Activated T-cell treated with anti-CD3 and anti-CD28 coated beads, Interleukin-2, amount 50 U/mL, for 48 hours (primary cell): Measurements from ENCODE around the gene TRIM69.
"Not testable (repeated sequence)": the region's sequence is repeated elsewhere in the genome, so short reads cannot be mapped to it uniquely, and the experiment has no call there.

Experiments
- DNase-seq, 2 experiments: peaks; one replicate each; pipeline ENCODE4 v3.0.0-alpha.2; 2020

Gene TRIM69

GRCh38 chr15:44716983-44717602, 19.2 kb upstream of the TRIM69 start:
- DNase-seq = no peak

DNA sequence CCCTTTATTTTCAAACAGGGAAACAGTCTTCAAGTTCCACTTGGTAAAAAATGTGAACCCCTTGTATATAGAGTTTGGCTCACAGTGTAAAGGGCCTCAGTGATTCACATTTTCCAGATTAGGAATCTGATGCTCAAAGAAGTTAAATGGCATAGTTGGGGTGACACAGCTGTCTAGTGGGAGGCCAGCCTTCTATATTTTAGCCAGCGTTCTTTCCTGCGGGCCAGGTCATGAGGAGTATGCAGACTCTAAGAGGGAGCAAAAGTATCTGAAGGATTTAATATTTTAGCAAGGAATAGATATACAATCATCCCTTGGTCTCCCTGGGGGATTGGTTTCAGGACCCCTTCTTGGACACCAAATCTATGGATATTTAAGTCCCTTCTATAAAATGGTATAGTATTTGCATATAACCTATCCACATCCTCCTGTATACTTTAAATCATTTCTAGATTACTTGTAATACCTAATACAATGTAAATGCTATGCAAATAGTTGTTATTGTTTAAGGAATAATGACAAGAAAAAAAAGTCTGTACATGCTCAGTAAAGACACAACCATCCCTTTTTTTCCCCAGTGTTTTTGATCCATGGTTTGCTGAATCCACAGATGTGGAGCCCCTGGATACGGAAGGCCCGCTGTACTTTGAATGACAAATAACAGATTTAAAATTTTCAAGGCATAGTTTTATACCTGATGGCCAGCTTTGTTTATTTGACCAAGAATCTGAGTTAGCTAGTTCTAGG, 18.0 kb upstream of the TRIM69 start:
- no peak for DNase-seq

GRCh38 chr15:44718927-44719292, 17.4 kb upstream of the TRIM69 start:
- DNase-seq = no peak

DNA sequence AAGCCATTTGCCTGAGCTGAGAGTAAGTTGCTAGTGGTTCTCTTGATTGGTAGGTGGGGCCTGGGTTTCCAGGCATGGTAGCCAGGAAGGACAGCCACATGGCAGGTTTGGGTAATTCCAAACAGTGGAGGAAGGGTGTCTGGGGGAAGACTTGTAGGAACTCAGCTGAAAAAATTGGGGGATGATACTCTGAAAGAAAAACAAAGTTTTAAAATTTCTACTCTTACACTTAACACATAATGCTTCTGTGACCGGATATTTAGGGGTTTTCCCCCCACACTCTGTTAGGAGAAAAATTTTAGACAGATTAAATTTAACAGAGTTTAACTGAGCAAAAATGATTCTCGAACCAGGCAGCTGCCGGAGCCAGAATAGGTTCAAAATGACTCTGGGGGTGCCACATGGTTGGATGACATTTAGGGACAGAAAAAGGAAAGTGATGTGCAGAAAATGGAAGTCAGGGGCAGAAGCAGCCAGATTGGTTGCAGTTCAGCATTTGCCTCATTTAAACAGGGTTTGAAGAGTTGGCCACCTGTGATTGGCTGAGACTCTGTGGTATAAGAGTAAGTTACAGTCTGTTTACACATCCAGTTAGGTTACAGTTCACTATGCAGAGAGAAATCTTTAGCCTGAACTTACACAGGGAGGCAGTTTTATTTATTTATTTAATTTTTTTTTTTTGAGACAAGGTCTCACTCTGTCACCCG, 16.9 kb upstream of the TRIM69 start:
- peak; percentile 79 to 82 for DNase-seq

- peak; percentile 65 to 68 for DNase-seq
These were observed 16.3 kb upstream of the TRIM69 start for GRCh38 chr15:44720000-44720435.

GRCh38 chr15:44720460-44721176, 15.7 kb upstream of the TRIM69 start:
- DNase-seq = peak in 1 of 2 experiments; percentile 52

GRCh38 chr15:44722011-44722410, 14.3 kb upstream of the TRIM69 start:
- DNase-seq = no peak

- peak in 1 of 2 experiments; percentile 37 for DNase-seq
These were observed 10.2 kb upstream of the TRIM69 start for GRCh38 chr15:44726136-44726535.

DNA sequence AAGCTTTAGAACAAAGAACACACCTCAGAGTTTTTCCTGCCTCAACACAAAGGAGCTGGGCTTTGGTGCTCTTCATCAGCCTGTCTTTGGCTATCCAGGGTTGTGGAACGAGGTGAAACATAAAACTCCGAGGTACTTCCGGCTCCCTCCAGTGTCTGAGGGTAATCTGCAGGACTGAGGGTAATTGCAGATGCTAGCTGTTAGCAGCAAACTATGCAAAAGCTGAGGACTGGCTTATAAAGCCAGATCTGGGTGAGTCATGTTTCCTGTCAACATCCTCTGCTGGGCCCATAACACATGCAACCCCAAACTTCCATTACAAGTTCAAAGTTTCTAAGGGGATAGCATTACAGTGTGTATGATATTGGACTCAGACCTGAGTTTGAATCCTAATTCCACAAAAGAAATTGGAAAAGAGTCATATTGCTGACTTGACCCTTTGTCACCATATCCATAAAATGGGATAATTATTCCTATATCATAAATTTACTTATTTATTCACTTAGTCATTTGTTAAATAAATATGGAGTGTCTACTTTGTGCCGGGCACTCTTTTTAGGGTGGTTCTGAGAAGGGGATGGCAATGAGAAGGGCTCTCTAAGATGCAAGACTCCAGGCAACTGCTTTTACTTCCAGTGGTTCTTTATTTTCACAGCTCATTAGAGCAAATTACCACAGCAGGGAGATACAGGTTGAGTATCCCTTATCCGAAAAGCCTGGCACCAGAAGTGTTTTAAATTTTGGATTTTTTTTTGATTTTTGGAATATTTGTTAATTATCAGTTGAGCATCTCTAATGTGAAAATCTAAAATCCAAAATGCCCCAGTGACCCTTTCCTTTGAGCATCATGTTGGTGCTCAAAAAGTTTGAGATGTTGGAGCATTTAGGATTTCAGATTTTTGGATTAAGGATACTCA, 9.5 kb upstream of the TRIM69 start:
- peak; percentile 68 to 76 for DNase-seq

GRCh38 chr15:44727485-44728231, 8.7 kb upstream of the TRIM69 start:
- DNase-seq = peak in 1 of 2 experiments; percentile 48

GRCh38 chr15:44728232-44728575, 8.1 kb upstream of the TRIM69 start:
- DNase-seq = not testable (repeated sequence)

DNA sequence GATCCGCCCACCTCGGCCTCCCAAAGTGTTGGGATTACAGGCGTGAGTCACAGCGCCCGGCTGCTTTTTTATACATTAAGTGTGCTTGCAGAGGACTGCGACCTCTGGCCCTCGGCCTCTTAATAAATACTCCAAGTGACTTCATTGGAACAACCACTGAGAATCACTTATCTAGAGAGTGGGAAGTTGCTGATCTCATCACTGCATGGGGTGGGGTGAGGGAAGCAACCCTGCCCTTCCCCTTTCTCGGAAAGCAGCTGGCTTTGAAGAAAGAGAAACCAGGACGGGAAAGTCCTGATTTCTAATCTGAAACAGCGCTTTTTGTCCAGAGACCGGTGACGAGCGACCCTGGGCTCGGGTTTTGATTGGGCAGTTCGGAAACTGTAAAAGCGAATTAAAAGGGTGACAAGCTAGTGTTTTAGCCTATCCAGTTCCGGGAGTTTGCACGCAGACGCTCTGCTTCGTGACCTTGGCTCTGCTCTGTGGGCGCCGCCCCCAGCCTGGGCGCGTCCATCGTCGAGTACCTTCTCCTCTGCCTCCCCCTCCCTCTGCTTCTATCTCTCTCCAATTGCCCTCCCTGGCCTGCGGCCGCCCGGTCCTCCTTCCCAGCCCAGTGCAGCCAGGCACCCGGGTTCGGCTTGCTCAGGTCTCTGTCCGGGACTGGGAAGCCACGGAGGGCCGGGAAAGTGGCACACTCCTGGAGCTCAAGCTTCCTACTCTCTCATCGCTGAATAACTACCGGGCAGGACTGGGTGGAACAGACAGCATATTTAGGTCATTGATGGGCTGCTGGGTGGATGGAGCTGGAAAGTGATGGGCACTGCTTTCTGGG, 7.5 kb upstream of the TRIM69 start:
- peak; percentile 97 to 98 for DNase-seq

GRCh38 chr15:44729408-44730127, 6.8 kb upstream of the TRIM69 start:
- no peak for DNase-seq

- no peak for DNase-seq
These were observed 1.4 kb upstream of the TRIM69 start for GRCh38 chr15:44734839-44735481.

GRCh38 chr15:44735482-44736180, 697 bp upstream of the TRIM69 start:
- DNase-seq = peak; percentile 68 to 71

- DNase-seq = no peak
These were observed 2.1 kb downstream of the TRIM69 start for GRCh38 chr15:44738340-44738984.

DNA sequence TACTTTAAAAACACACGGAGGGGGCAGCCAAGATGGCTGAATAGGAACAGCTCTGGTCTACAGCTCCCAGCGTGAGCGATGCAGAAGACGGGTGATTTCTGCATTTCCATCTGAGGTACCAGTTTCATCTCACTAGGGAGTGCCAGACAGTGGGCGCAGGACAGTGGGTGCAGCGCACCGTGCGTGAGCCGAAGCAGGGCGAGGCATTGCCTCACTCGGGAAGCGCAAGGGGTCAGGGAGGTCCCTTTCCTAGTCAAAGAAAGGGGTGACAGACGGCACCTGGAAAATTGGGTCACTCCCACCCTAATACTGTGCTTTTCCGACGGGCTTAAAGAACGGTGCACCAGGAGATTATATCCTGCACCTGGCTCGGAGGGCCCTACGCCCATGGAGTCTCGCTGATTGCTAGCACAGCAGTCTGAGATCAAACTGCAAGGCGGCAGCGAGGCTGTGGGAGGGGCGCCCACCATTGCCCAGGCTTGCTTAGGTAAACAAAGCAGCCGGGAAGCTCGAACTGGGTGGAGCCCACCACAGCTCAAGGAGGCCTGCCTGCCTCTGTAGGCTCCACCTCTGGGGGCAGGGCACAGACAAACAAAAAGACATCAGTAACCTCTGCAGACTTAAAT, 3.0 kb downstream of the TRIM69 start:
- not testable (repeated sequence) for DNase-seq

DNA sequence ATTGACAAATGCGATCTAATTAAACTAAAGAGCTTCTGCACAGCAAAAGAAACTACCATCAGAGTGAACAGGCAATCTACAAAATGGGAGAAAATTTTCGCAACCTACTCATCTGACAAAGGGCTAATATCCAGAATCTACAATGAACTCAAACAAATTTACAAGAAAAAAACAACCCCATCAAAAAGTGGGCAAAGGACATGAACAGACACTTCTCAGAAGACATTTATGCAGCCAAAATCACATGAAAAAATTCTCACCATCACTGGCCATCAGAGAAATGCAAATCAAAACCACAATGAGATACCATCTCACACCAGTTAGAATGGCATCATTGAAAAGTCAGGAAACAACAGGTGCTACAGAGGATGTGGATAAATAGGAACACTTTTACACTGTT, 7.1 kb downstream of the TRIM69 start:
- DNase-seq = not testable (repeated sequence)
